Breast epithelium (tissue), 4 donors: ENCODE measurements around the gene PSAP. TPM values are rescaled to one million over a fixed set of nuclear protein-coding genes. Genes with fewer than 3 reads are reported as not detected.

Experiments used
- DNase-seq, 2 donors: peaks; one replicate each; pipeline ENCODE4 v3.0.0-alpha.2; 2019; ENCODE audit warnings: low spot score in 2 of 2
- H3K27ac ChIP-seq, 2 donors: fragments of 200-600 bp; sonication (generic) in 1 of 2; one replicate each; pipeline ENCODE4 v1.5.1; 2016 to 2019; ENCODE audit warnings: mild to moderate bottlenecking in 1 of 2
- H3K27me3 ChIP-seq, 2 donors: fragments of 200-600 bp; sonication (generic) in 1 of 2; one replicate each; pipeline versions ENCODE4 v1.5.1 to v1.6.0; 2017 to 2019; ENCODE audit warnings: control low read depth in 1 of 2, mild to moderate bottlenecking in 1 of 2
- H3K36me3 ChIP-seq: fragments of 200-600 bp; one replicate; pipeline ENCODE4 v1.5.1; 2019
- H3K4me1 ChIP-seq, 2 donors: fragments of 200-600 bp; sonication (generic); one replicate each; pipeline ENCODE4 v1.5.1; 2016 to 2019; ENCODE audit warnings: control low read depth in 1 of 2
- H3K4me3 ChIP-seq, 3 donors: fragments of 200-600 bp; sonication (generic); 1 replicate in 2 of 3; 2 replicates in 1 of 3; pipeline ENCODE4 v1.5.1; 2016 to 2019; ENCODE audit warnings: mild to moderate bottlenecking in 3 of 3, moderate library complexity in 2 of 3
- H3K9me3 ChIP-seq, 2 donors: fragments of 200-600 bp; sonication (generic) in 1 of 2; one replicate each; pipeline ENCODE4 v1.5.1; 2016 to 2019; ENCODE audit warnings: control low read depth in 1 of 2
- CTCF ChIP-seq, 3 donors: fragments of 450-650 bp; IDR thresholded peaks; one replicate each; pipeline ENCODE4 v1.5.1; 2016 to 2017; ENCODE audit warnings: antibody characterized with exemption in 3 of 3, mild to moderate bottlenecking in 3 of 3, moderate library complexity in 3 of 3
- POLR2A ChIP-seq: fragments of 450-650 bp; IDR thresholded peaks from one replicate; pipeline ENCODE4 v1.6.1; 2016; ENCODE audit warnings: antibody characterized with exemption, mild to moderate bottlenecking, moderate library complexity
- POLR2AphosphoS5 ChIP-seq, 3 donors: sonication (generic); formaldehyde crosslinking; IDR thresholded peaks; one replicate each; pipeline ENCODE4 v1.6.1; 2017; ENCODE audit warnings: antibody characterized with exemption in 3 of 3
- intact Hi-C: fragments of 100-400 bp; cut with DNase I; formaldehyde crosslinking; loops from one replicate; pipeline ENCODE4 v1.15.1; 2023; ENCODE audit warnings: low total_unique reads
- total RNA-seq, 3 donors: library from RNA; depleted of rRNA; stranded (reverse); fragments of >200 nt; gene quantifications; one replicate each; pipeline ENCODE4 v1.1.0, GENCODE V29; 2016

The PSAP gene
- total RNA-seq, 3 donors from 2014 or later = 623 to 1,873 (median 945) TPM

GRCh38 chr10:71809628-71810027, 41.4 kb downstream of the PSAP start:
- intact Hi-C loops = loop anchor here (10.0 kb wide), 1 partner anchor 435 kb away; no protein-coding TSS in a partner anchor
- H3K36me3 ChIP-seq = no peaks in the 10 kb centered on the region
- H3K27ac ChIP-seq = no peak overlapping the region
- TF ChIP-seq POLR2AphosphoS5 (IDR thresholded peaks at IDR 0.05) (no peak), CTCF (IDR thresholded peaks at IDR 0.05) (no peak), POLR2A (no peak)
- H3K27me3 ChIP-seq = no peaks in the 10 kb centered on the region
- H3K4me1 ChIP-seq = no peaks in the 10 kb centered on the region
- H3K4me3 ChIP-seq = no peak overlapping the region
- no peak for DNase-seq
- H3K9me3 ChIP-seq = no peaks in the 10 kb centered on the region

GRCh38 chr10:71807557-71808510, 43.2 kb downstream of the PSAP start:
- no peaks in the 10 kb centered on the region for H3K9me3 ChIP-seq
- H3K27me3 ChIP-seq = no peaks in the 10 kb centered on the region
- intact Hi-C loops = no loop called here
- H3K4me3 ChIP-seq = no peak overlapping the region
- no peaks in the 10 kb centered on the region for H3K4me1 ChIP-seq
- DNase-seq = no peak
- no peaks in the 10 kb centered on the region for H3K36me3 ChIP-seq
- H3K27ac ChIP-seq = no peak overlapping the region
- TF ChIP-seq POLR2A (no peak), POLR2AphosphoS5 (IDR thresholded peaks at IDR 0.05) (no peak), CTCF (IDR thresholded peaks at IDR 0.05) (no peak)

- Histone ChIP-seq H3K4me1 (no peaks in the 10 kb centered on the region), H3K9me3 (no peaks in the 10 kb centered on the region), H3K4me3 (no peak overlapping the region), H3K36me3 (no peaks in the 10 kb centered on the region), H3K27ac (no peak overlapping the region), H3K27me3 (no peaks in the 10 kb centered on the region)
- no peak for DNase-seq
- intact Hi-C loops = no loop called here
- TF ChIP-seq CTCF (IDR thresholded peaks at IDR 0.05) (no peak), POLR2AphosphoS5 (IDR thresholded peaks at IDR 0.05) (no peak), POLR2A (no peak)
Observed at GRCh38 chr10:71806704-71807556, 44.1 kb downstream of the PSAP start.

GRCh38 chr10:71805776-71806703, 45.0 kb downstream of the PSAP start:
- DNase-seq = no peak
- H3K4me1 ChIP-seq = no peaks in the 10 kb centered on the region

More at GRCh38 chr10:71805776-71806703, 45.0 kb downstream of the PSAP start:
- Histone ChIP-seq H3K27me3 (no peaks in the 10 kb centered on the region), H3K4me3 (no peak overlapping the region), H3K9me3 (no peaks in the 10 kb centered on the region), H3K36me3 (no peaks in the 10 kb centered on the region), H3K27ac (no peak overlapping the region)
- intact Hi-C loops = no loop called here
- TF ChIP-seq POLR2A = no peak
- no peak for TF ChIP-seq POLR2AphosphoS5 (IDR thresholded peaks at IDR 0.05)
- TF ChIP-seq CTCF (IDR thresholded peaks at IDR 0.05) = no peak
